HG03469 (cell line): ENCODE data around the gene KCNK16.
"Not testable (repeated sequence)": the region's sequence is repeated elsewhere in the genome, so short reads cannot be mapped to it uniquely, and the experiment has no call there.

Source experiments
- ATAC-seq: cut with Tn5 transposase; IDR thresholded peaks from one replicate; pipeline ENCODE4 v1.9.1; 2021; ENCODE audit warnings: mild to moderate bottlenecking, moderate library complexity, moderate number of reproducible peaks; ENCODE audit not compliant: unreplicated experiment

Gene KCNK16

DNA sequence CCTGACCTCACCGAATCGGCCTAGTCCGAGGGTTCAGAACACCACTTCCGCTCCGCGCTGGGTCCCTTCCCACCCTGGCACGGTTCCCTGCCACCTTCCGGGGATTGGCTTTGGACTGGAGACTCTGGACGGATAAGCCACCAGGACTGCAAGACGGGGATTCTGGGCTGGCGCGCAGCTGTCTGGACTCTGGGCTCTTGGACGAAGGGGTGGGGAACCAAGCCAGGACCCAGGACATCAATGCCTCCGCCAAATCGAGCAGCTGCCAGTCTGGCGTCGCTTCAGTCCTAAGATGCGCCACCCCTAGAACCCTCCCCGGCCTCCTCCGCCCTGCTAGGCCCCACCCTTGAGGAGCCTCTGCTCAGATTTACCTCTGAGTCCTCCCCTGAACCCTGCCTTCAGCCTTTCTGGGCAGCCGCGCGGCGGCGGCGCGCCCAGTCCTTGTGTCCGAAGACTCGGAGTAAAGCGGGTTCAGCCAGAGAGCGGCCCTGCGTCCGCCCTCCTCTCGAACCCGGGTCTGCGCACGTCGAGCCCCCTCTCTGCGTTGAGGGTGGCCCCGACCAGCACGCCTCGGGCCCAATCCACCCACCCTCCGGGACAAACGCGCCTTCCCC is 9.5 kb downstream of the KCNK16 start:
- ATAC-seq: no peak

DNA sequence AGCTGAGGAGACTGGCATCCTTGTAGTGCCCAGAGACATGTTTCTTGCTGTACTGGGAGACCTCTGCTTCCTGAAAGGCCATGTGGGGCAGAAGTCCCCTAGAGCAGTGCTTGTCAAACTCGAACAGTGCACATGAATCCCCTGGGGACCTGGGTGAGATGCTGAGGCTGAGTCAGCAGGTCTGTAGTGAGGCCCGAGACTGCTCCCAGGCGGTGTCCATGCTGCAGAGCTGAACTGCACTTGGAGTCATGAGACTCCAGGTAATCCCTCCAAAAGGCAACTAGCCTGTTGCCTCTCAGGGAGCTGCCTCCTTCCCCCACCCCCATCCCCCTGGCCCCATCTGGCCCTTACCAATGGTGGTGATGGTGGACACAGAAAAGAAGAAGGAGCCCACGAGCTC is 12.0 kb downstream of the KCNK16 start:
- ATAC-seq: no peak

DNA sequence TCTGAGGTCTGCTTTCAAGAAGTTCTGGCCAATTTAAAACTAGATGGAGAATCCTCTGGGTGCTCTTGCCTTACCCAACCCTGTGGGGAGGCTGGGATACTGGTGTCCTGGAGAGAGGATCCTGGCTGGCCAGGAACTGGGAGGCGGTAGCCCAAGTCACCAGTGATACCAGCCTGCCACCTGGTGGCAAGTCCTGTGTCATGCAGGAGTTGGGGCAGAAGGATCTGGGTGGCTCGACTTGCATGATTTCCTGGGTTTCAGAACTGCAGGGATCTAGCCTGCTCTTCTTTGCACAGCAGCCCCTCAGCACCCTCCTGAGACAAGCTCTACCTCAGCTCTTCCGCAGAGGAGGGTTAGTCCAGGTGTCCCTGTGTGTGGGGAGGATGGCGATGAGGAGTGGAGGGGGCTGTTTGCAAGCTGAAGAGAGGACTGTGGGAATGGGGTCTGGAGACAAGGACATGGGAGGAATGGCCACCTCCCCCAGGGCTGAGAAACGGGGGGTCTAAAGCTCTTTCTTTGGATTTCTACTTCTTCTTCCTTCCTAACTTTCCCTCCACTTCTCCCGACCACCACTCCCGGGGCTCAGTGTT is 12.5 kb downstream of the KCNK16 start:
- ATAC-seq: no peak

DNA sequence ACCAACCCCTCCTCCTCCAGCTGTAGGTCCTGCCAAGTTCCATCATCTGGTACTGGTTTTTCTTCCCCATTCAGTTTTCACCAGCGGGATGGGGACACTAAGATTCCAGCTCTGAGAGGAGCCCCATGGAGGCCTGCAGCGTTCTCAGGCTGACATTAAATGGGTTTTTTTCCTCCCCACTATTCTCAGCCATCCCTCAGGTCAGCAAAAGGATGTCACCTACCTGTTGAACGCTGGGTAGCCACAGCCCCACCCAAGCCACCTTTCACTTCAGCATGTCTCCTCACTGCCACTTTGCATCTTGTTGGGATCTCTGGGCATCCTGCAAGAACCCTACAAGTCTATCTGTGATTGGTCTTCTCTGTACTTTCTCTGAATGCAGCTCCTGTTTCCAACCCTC is 15.0 kb downstream of the KCNK16 start:
- no peak for ATAC-seq

DNA sequence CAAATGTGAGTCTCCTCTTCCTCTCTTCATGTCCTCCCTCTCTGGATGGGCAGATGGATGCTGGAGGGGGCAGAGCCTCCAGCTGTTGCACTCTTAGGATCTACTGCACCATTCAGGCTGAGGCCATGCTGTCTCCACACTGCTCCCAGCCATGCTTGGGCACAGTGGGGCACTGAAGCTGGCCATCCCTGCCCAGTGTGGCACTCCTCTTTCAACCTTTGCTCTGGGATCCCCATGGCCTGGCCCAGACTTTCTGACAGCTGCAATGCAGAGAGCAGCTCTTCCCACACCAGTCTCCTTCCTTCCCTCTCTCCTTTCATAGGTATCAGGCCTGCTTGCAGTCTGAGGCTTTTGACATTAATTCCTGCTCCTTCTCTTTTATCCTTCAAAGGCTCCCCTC is 17.6 kb downstream of the KCNK16 start:
- ATAC-seq: no peak

DNA sequence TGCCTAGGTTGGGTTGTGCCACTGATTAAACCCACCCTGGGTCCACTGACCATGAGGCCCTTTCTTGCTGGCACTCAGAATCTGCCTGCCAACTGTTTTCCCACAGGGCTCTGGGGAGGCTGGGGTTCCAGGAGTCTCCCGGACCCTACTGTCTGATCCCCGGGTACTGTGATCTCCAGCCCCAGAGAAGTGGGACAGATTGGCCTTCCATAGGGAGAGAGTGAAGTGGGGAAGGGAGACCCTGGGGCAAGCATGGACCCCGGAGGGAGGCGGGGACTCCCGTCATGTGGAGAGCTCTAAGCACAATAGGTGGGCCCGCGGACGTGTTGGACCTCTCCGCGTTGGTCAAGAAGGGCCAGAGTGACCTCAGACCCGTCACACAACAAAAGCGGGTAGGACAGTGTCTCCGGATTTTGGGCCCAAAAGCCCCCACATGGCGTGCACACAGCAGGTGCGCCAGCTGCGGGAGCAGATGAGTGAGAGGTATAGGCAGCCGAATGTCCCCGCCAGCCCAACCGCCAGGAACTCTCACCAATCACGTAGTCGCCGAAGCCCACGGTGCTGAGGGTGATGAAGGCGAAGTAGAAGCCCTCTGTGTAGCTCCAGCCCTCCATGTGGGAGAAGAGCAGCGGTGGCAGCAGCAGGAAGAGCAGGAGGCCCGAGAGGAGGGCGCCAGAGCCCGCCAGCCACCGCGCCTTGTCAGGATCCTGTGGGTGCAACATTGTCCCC is 18.9 kb downstream of the KCNK16 start:
- no peak for ATAC-seq

DNA sequence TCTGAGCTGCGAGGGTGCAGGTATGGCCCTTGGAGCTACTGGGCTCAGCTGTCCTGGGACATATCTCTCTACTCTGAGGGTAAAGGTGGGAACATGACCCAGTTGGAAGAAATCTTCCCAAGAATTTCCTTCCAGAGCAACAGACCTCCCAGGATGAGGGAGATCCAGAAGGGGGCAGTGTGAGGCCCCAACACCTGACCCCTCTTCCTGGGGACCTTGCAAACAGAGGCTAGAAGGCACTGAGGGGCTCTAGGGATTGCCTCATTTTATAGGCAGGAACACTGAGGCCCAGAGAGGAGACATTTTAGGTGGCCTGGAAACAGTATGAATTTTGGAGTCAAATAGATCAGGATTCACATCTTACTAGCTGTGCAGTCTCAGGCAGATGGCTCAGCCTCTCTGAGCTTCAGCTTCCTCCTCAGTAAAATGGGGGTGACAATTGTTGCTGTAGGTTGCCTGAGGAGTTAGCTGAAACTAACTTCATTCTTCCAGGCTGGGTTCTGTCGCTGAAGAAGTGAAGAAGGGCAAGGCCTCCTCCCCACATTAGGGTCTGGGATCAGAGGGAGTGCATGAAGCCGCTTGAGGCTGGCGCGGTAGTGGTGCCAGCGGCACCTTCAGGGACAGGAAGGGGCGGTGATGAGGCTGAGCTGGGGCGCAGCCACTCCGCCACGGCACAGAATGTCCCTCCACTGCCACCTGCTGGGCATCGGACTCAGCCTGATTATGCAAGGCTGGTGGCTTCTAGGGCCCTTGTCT is 19.7 kb downstream of the KCNK16 start:
- ATAC-seq: no peak

DNA sequence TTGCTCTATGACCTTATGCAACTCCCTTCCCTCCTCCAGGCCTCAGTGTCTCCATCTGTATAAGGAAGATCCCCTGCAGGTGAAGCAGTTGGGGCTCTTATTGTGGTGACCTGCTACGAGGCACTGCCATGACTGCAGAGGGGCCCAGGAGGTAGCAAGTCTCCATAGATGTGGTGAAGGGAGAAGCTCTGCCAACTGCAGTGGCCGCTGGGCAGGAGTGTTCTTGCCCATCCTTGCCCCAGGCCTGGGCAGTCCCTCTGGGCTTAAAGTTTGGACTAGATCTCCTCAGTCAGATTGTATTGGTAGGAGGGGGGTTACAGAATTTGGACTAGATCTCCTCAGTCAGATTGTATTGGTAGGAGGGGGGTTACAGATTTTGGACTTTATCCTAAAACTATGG is 20.5 kb downstream of the KCNK16 start:
- no peak for ATAC-seq

DNA sequence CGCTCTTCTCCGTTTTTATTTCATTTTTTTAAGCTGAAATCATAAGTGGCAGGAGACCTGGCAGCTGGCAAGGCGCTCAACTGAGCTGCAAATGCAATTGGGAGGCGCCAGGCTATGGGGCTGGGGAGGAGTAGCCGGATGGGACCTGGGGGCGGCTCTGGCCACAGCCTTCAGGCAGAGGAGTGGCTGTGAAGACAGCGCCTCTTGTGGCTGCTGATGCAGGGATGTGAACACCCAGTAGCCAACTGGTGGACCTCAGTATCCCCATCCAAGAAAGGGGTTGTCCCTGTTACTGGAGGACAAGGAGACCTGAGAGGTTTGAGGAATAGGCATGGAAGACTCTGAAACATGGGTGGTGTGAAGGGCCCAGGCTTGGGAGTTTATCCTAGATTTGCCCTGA is 20.9 kb downstream of the KCNK16 start:
- ATAC-seq: no peak

DNA sequence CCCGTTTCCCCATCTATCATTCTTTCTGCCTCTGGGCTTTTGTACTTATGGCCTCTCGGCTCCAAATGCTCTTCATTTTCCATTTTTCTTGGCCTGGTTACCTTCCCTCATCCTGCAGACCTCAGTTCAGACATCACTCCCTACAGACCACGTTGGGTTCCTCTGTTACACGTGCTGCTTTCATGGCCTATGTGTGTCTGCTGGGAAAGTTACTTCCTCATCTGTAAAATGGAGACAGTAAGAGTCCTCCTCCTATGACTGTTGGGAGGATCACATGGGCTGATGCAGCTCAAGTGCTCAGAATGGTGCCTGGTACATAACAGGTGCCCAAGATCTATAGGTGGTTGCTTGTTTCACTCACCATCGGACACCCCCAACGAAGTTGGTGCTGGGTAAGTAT is 21.8 kb downstream of the KCNK16 start:
- no peak for ATAC-seq

DNA sequence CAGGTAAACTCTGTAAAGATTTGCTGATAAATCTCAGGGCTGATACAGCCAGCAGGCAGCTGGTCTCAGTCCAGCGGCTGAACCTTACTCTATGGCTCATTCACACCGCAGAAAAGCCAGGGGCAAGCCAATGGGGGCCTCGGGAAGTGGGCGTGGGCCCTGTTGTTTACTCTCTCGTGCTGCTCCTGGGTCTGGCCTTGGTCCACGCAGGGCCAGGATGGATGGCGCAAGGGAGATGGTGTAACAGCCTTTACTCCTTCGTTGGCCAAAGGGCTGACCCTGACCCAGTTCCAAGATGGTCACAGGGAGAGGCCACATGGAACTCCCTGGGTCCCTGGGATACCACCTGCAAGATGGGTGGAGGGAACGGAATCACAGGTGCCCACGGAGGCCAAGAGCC is 24.4 kb downstream of the KCNK16 start:
- ATAC-seq: no peak

DNA sequence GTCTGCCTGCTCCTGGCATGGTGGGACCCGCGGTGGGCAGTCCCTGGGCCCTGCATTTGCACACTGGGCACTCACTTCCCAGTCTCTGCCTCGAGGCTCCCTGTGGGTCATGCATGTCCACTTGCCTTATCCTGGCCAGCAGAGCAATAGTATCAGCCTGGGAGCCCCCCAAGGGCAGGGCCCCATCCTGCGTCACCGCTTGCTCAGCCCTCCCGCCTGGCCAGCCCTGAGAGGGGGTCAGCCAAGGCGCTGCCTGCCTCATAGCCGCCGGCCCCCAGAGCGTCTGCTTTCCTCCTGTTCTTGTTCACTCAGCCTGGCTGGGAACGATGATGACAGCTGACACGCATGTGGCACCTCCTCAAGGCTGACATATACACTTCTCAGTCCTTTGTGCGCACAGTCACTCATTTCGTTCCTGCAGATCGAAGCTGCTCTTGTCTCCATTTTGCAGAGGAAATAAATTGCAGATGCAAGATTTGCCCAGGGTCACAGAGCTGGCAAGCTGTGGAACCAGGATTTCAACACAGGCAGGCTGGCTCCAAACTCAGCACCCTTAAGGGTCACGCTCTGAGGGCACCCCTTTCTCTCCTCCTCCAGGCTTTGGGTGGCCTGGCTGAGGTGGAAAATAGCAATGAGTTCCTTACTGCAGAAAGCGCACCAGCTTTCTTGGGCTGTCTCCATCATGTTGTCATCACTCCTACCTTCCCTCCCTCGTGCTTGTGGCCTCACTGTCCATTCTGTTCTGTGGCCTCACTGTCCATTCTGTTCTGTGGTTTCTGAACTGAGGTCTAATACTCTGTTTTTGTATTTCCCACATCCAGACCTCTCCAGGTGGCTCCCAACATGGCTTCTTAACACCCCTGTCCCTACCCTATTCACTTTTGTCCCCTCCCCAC is 25.5 kb downstream of the KCNK16 start:
- no peak for ATAC-seq

DNA sequence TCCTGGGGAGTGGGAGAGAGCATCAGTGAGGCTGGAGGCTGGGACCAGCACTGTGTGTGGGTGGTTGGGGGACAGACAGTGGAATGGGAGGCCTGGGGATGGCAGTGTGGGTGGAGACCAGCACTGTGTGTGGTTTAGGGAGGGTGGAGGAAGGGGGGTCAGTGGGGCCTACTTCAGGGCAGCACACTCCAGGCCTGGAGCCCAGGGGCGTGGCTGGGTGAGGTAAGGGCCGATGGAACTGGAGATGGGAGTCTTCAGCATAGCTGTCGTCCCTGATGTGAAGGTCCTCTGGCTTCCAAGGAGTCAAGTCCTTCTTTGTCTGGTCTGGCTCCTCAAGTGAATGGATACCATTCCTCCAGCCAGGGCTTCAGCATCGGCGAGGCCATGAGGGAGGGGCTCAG is 26.9 kb downstream of the KCNK16 start:
- no peak for ATAC-seq

DNA sequence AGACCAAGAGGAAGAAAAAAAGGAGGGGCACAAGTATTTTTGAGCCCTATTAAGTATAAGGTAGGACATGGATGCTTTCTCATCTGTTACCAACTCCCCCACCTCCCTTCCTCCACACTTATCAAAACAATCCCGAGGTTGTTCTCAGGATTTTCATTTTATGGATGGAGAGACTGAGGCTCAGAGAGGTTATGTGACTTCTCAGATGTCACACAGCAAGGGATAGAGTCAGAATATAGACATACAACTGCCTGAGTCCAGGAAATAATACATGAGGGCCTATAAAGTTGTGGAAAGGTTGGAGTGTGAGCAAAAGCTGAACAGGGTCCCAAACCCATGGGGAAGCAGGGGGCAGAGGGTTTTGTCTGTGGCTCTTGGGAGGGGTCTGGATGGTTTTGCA is 27.6 kb downstream of the KCNK16 start:
- ATAC-seq: no peak

DNA sequence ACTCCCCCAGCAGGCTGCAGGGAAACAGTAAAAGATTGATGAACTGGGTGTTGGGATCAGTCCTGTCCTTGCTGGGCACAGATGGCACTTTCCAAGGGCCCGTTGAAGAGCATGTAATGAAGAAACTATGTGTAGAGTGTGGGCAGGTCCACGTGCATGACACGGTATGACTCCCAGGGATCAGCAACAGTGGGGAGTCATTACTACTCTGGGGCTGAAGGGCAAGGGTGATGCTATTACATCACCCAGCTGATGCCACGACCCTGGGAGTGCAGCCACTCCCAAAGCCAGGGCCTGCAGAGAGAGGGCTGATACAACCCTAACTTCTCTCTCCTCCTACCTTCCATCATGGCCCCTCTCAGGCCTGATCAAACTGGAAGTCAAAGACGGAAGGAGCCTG is 28.4 kb downstream of the KCNK16 start:
- no peak for ATAC-seq

DNA sequence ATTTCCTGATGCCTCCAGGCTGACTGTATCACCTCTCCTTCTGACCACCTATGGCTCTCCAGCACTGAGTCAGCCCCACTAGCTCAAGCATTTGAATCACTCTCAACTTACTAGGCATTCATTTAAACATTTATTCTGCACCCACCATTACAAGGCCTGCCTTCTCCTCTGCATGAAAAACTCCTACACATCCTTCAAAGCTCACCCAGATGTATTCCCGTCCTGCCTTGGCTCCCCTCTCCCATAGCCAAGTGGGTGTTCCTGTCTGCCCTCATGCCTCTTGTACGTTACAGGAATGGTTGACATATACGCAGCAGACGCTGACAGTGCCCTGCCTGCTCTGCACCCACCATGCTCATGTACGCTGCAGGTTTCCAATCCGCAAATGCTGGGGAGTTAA is 29.9 kb downstream of the KCNK16 start:
- ATAC-seq: no peak

DNA sequence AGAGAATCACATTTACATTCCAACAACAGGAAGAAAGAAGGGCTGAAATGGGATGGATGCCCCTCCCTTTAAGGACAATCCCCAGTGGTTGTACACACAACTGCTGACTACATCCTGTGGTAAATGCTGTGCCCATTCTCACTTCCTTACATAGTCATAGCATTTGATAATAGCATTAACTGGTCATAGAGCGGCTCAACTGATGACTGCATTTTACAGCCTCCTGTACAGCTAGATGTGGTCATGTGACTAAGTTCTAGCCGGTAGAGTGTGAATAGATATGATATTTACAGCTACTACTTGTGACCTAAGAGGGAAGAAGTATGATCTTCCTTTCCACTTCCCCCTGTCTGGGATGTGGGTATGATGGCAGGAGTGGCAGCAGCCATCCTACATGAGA is 33.0 kb downstream of the KCNK16 start:
- ATAC-seq: no peak

DNA sequence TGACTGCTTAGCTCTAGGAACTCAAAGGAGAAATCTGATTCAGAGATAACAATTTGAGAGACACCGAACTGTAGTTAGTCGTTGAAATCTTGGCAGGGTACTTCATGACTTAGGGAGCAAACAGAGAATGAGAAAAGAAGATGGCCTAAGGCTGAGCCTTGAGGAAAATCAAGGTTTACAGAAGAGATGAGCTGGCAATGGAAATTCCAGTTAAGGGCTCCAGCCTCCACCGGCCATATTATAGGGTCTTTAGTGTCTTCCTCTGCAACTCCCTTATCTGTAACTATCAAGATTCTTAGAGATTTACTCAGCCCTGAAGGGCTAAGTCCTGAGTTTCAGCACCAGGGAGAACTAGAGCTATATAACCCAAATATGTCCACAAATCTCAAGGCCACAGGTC is 34.9 kb downstream of the KCNK16 start:
- no peak for ATAC-seq

DNA sequence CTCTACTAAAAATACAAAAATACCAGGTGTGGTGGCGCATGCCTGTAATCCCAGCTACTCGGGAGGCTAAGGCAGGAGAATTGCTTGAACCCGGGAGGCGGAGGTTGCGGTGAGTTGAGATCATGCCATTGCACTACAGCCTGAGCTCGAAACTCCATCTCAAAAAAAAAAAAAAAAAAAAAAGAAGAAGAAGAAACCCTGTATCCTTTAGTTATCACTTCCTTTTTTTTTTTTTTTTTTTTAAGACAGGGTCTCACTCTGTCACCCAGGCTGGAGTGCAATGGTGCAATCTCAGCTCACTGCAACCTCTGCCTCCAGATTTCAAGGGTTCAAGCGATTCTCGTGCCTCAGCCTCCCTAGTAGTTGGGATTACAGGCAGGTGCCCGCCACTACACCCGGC is 35.9 kb downstream of the KCNK16 start:
- not testable (repeated sequence) for ATAC-seq

DNA sequence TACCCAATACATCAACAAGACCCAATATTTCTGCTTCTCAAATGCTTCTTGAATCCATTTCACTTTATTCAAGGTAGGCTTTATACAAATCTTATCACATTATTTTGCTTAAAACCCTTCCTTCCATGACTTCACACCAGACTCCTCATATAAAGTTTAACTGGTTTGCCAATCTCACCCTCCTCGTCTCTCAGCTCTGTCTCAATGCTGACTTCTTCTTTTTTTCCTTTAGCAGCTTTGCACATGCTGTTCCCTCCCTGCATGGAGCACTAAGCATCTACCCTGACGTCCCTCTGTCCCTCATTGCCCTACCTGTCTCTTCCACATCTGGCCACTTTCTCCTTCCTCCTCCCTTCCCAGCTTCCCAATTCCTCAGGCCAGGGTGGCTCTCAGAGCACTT is 39.7 kb downstream of the KCNK16 start:
- ATAC-seq: no peak
